HepG2 (cell line): ENCODE data around the gene TREH. TPM values are rescaled to one million over a fixed set of nuclear protein-coding genes. Genes with fewer than 3 reads are reported as not detected.

Experiments
- CERS6 ChIP-seq: sonication (generic); formaldehyde crosslinking; IDR thresholded peaks from 2 replicates; pipeline ENCODE4 v1.5.0; 2020; ENCODE audit warnings: missing genetic modification reagents
- DZIP1 ChIP-seq: sonication (generic); formaldehyde crosslinking; IDR thresholded peaks from 2 replicates; pipeline ENCODE4 v1.5.0; 2020; ENCODE audit warnings: mild to moderate bottlenecking, missing genetic modification reagents
- ETS1 ChIP-seq: sonication (generic); formaldehyde crosslinking; IDR thresholded peaks from 2 replicates; pipeline ENCODE4 v1.4.0; 2020; ENCODE audit warnings: missing genetic modification reagents
- EZH2 ChIP-seq: conservative IDR thresholded peaks from 2 replicates; pipeline ENCODE4 v1.6.1; 2012; ENCODE audit warnings: mild to moderate bottlenecking, low read depth, low read length, moderate library complexity
- FOSL2 ChIP-seq: sonication (generic); formaldehyde crosslinking; IDR thresholded peaks from 2 replicates; pipeline ENCODE4 v1.4.0; 2020; ENCODE audit warnings: missing genetic modification reagents
- FUBP1 ChIP-seq: sonication (generic); formaldehyde crosslinking; IDR thresholded peaks from 2 replicates; pipeline ENCODE4 v1.5.1; 2020; ENCODE audit warnings: missing genetic modification reagents, mild to moderate bottlenecking, borderline replicate concordance
- GMEB1 ChIP-seq: sonication (generic); formaldehyde crosslinking; IDR thresholded peaks from 2 replicates; pipeline ENCODE4 v1.5.1; 2020; ENCODE audit warnings: missing genetic modification reagents, mild to moderate bottlenecking, borderline replicate concordance
- MXD1 ChIP-seq: sonication (generic); formaldehyde crosslinking; IDR thresholded peaks from 2 replicates; pipeline ENCODE4 v1.4.0; 2020; ENCODE audit warnings: mild to moderate bottlenecking, missing genetic modification reagents
- NAIF1 ChIP-seq: sonication (generic); formaldehyde crosslinking; IDR thresholded peaks from 2 replicates; pipeline ENCODE4 v1.5.0; 2020; ENCODE audit warnings: mild to moderate bottlenecking, missing genetic modification reagents, borderline replicate concordance
- PAX8 ChIP-seq: sonication (generic); formaldehyde crosslinking; IDR thresholded peaks from 2 replicates; pipeline ENCODE4 v1.8.0; 2022; ENCODE audit warnings: mild to moderate bottlenecking, missing genetic modification reagents, borderline replicate concordance
- POGZ ChIP-seq: sonication (generic); formaldehyde crosslinking; IDR thresholded peaks from 2 replicates; pipeline ENCODE4 v1.4.0; 2020; ENCODE audit warnings: mild to moderate bottlenecking, missing genetic modification reagents
- SKI ChIP-seq: fragments of 450-650 bp; IDR thresholded peaks from one replicate; pipeline ENCODE4 v1.6.1; 2018; ENCODE audit warnings: mild to moderate bottlenecking; ENCODE audit not compliant: partially characterized antibody
- SP2 ChIP-seq: sonication (generic); formaldehyde crosslinking; IDR thresholded peaks from 2 replicates; pipeline ENCODE4 v1.5.1; 2020; ENCODE audit warnings: mild to moderate bottlenecking, missing genetic modification reagents
- TRIM24 ChIP-seq: sonication (generic); formaldehyde crosslinking; IDR thresholded peaks from 2 replicates; pipeline ENCODE4 v1.8.0; 2022; ENCODE audit warnings: mild to moderate bottlenecking, missing genetic modification reagents
- YEATS4 ChIP-seq: sonication (generic); formaldehyde crosslinking; IDR thresholded peaks from 2 replicates; pipeline ENCODE4 v1.4.0; 2020; ENCODE audit warnings: missing genetic modification reagents, borderline replicate concordance
- ZEB1 ChIP-seq: IDR thresholded peaks from 2 replicates; pipeline ENCODE4 v1.6.1; 2012; ENCODE audit warnings: mild to moderate bottlenecking, low read depth, inconsistent platforms; ENCODE audit not compliant: insufficient replicate concordance
- ZNF12 ChIP-seq: sonication (generic); formaldehyde crosslinking; IDR thresholded peaks from 2 replicates; pipeline ENCODE4 v1.5.0; 2020; ENCODE audit warnings: missing genetic modification reagents
- ZNF264 ChIP-seq: sonication (generic); formaldehyde crosslinking; IDR thresholded peaks from 2 replicates; pipeline ENCODE4 v1.4.0; 2020; ENCODE audit warnings: missing genetic modification reagents
- ZNF557 ChIP-seq: sonication (generic); formaldehyde crosslinking; IDR thresholded peaks from 2 replicates; pipeline ENCODE4 v1.4.0; 2020; ENCODE audit warnings: missing genetic modification reagents
- ZNF619 ChIP-seq: sonication (generic); formaldehyde crosslinking; IDR thresholded peaks from 2 replicates; pipeline ENCODE4 v1.4.0; 2020; ENCODE audit warnings: mild to moderate bottlenecking, missing genetic modification reagents
- ZNF773 ChIP-seq: sonication (generic); formaldehyde crosslinking; IDR thresholded peaks from 2 replicates; pipeline ENCODE4 v1.4.0; 2020; ENCODE audit warnings: missing genetic modification reagents, borderline replicate concordance
- polyA plus RNA-seq, 8 experiments: library from polyadenylated mRNA; depleted of rRNA in 3 of 8; stranded (reverse) in 7 of 8; unstranded in 1 of 8; fragments of >200 nt; fragmentation: Illumina TruSeq in 4 of 8; extraction: Trizol in 4 of 8; gene quantifications; 2 replicates each; pipeline versions ENCODE4 v1.2.1 to v1.2.3, GENCODE V29; 2011 to 2016; ENCODE audit warnings: low read depth in 4 of 8, missing spikeins in 1 of 8, mixed read lengths in 1 of 8; ENCODE audit not compliant: insufficient read depth in 1 of 8
- total RNA-seq, 5 experiments: library from RNA; depleted of rRNA; stranded (reverse); fragments of >200 nt; fragmentation: Illumina TruSeq; extraction: Trizol; gene quantifications; 2 replicates each; pipeline ENCODE4 v1.2.3, GENCODE V29; 2016; ENCODE audit warnings: low read depth in 1 of 5

Gene TREH
- total and polyA plus RNA-seq, 2 of the 13 experiments (the other 11 are each of a cell fraction or from before 2014, with no cell fraction given): 0.53 to 0.86 TPM

GRCh38 chr11:118621071-118621783 lies 58.2 kb downstream of the TREH start (continued):
- no peak for TF ChIP-seq GMEB1 (CRISPR knock-in tag)
- TF ChIP-seq CERS6: no peak
- no peak for TF ChIP-seq ZNF619 (CRISPR knock-in tag)
- no peak for TF ChIP-seq YEATS4 (CRISPR knock-in tag)
- no peak for TF ChIP-seq ZNF557
- TF ChIP-seq MXD1 (CRISPR knock-in tag): 0 out of 2 replicates have a peak, but pooled peaks have one; percentile 22
- no peak for TF ChIP-seq ZNF264 (CRISPR knock-in tag)
- TF ChIP-seq ZNF12 (CRISPR knock-in tag): no peak
- no peak for TF ChIP-seq FUBP1
- no peak for TF ChIP-seq EZH2
- TF ChIP-seq ZNF773 (CRISPR knock-in tag): no peak
- TF ChIP-seq ETS1 (CRISPR knock-in tag): peak; percentile 90; the same call in 1 of the 2 replicates
- no peak for TF ChIP-seq DZIP1 (CRISPR knock-in tag)
- TF ChIP-seq SKI: no peak
- peak; percentile 29 for TF ChIP-seq ZEB1
- peak; percentile 49 for TF ChIP-seq SP2
- TF ChIP-seq TRIM24 (CRISPR knock-in tag): no peak
- TF ChIP-seq PAX8 (CRISPR knock-in tag): no peak
- no peak; the same call in 1 of the 2 replicates for TF ChIP-seq FOSL2 (CRISPR knock-in tag)
- no peak for TF ChIP-seq POGZ
- no peak; the same call in 1 of the 2 replicates for TF ChIP-seq NAIF1
